Stomach (tissue), 9 donors: ENCODE data around the gene WWOX. TPM values are rescaled to one million over a fixed set of nuclear protein-coding genes. Genes with fewer than 3 reads are reported as not detected.

ENCODE experiments used
- DNase-seq, 2 donors: peaks; one replicate each; pipeline versions ENCODE4 v3.0.0 to v3.0.0-alpha.2; 2013 to 2019
- H3K27ac ChIP-seq, 5 donors: fragments of 200-600 bp in 4 of 5; sonication (generic) in 4 of 5; one replicate each; pipeline ENCODE4 v1.5.1; 2013 to 2019; ENCODE audit warnings: mild to moderate bottlenecking in 1 of 5, moderate library complexity in 1 of 5
- H3K27me3 ChIP-seq, 3 donors: fragments of 200-600 bp; sonication (generic); one replicate each; pipeline ENCODE4 v1.5.1; 2017 to 2019; ENCODE audit warnings: mixed run types in 1 of 3
- H3K36me3 ChIP-seq, 4 donors: fragments of 200-600 bp; sonication (generic); 1 replicate in 3 of 4; 2 replicates in 1 of 4; pipeline ENCODE4 v1.5.1; 2016 to 2019
- H3K4me1 ChIP-seq, 4 donors: fragments of 200-600 bp; sonication (generic); one replicate each; pipeline ENCODE4 v1.5.1; 2016 to 2019
- H3K4me3 ChIP-seq, 4 donors: fragments of 200-600 bp; sonication (generic) in 3 of 4; one replicate each; pipeline ENCODE4 v1.5.1; 2016 to 2019; ENCODE audit warnings: mild to moderate bottlenecking in 1 of 4
- H3K9me3 ChIP-seq, 4 donors: fragments of 200-600 bp; sonication (generic); one replicate each; pipeline ENCODE4 v1.5.1; 2016 to 2019
- CTCF ChIP-seq, 7 experiments: fragments of 450-650 bp in 4 of 7; fragments of 200-600 bp in 3 of 7; sonication (generic) in 3 of 7; IDR thresholded peaks; one replicate each; pipeline ENCODE4 v1.5.1; 2016 to 2019; ENCODE audit warnings: antibody characterized with exemption in 7 of 7, control low read depth in 2 of 7, mild to moderate bottlenecking in 1 of 7
- EP300 ChIP-seq: sonication (generic); formaldehyde crosslinking; IDR thresholded peaks from one replicate; pipeline ENCODE4 v1.6.1; 2017; ENCODE audit warnings: antibody characterized with exemption
- POLR2A ChIP-seq, 4 donors: fragments of 450-650 bp; IDR thresholded peaks; one replicate each; pipeline ENCODE4 v1.6.1; 2016; ENCODE audit warnings: antibody characterized with exemption in 4 of 4, control low read depth in 2 of 4, mild to moderate bottlenecking in 1 of 4, moderate library complexity in 1 of 4
- POLR2AphosphoS5 ChIP-seq, 3 donors: sonication (generic); formaldehyde crosslinking; IDR thresholded peaks; one replicate each; pipeline ENCODE4 v1.6.1; 2016; ENCODE audit warnings: antibody characterized with exemption in 3 of 3
- whole genome bisulfite sequencing, 5 donors: extraction: QIAGEN DNeasy Blood & Tissue Kit in 3 of 5; methylation state at CpG; one replicate each; pipeline versions ENCODE4 v1.1.5 to v1.1.7; 2013 to 2018; 5-methylcytosine and 5-hydroxymethylcytosine counted together
- intact Hi-C: fragments of 100-400 bp; cut with DNase I; formaldehyde crosslinking; loops from one replicate; pipeline ENCODE4 v1.15.1; 2023; ENCODE audit warnings: low total_unique reads
- polyA plus RNA-seq, 3 donors: library from polyadenylated mRNA; stranded (reverse); fragments of 200-250 nt; gene quantifications; one replicate each; pipeline ENCODE4 v1.2.3, GENCODE V29; 2013
- total RNA-seq, 5 donors: library from RNA; depleted of rRNA; stranded (reverse); fragments of >200 nt; gene quantifications; one replicate each; pipeline versions ENCODE4 v1.1.0 to v1.2.3, GENCODE V29; 2014 to 2016
- donor health status: healthy with polysubstance abuse.
- donor health status: Bipolar disorder and iron deficiency.
- donor health status: healthy.

The WWOX gene
- total and polyA plus RNA-seq, 8 donors: 7.7 to 129 (median 48.7) TPM

- 63 to 82% (median 75%) methylated on average over 5 of the region's 5 CpGs for WGBS, 5 donors
- no peak for TF ChIP-seq POLR2A (IDR thresholded peaks at IDR 0.05)
- no peak for TF ChIP-seq EP300
- TF ChIP-seq POLR2AphosphoS5 (IDR thresholded peaks at IDR 0.05): no peak
- no peak for TF ChIP-seq CTCF (IDR thresholded peaks at IDR 0.05)
- no peak for DNase-seq
- no peak overlapping the region for H3K4me3 ChIP-seq
- H3K27me3 ChIP-seq: no peaks in the 10 kb centered on the region
- no peaks in the 10 kb centered on the region for H3K9me3 ChIP-seq
- no peaks in the 10 kb centered on the region for H3K36me3 ChIP-seq
- H3K4me1 ChIP-seq: peaks cover 23 to 61% (median 45%) of the 10 kb centered on the region in 4 donors
- intact Hi-C loops: no loop called here
- H3K27ac ChIP-seq: no peak overlapping the region
These were observed 31.5 kb downstream of the WWOX start for GRCh38 chr16:78130950-78131349.

GRCh38 chr16:78133919-78134318 lies 34.5 kb downstream of the WWOX start:
- Histone ChIP-seq H3K36me3 (no peaks in the 10 kb centered on the region), H3K27ac (peak overlapping the region in 4 of 5 donors; percentile 42 to 64 (median 52)), H3K4me1 (peaks cover 20 to 41% (median 32%) of the 10 kb centered on the region in 4 donors), H3K4me3 (no peak overlapping the region), H3K9me3 (no peaks in the 10 kb centered on the region), H3K27me3 (no peaks in the 10 kb centered on the region)
- 28 to 63% (median 48%) methylated on average over 2 of the region's 2 CpGs for WGBS, 5 donors
- intact Hi-C loops: no loop called here
- peak in 2 of 3 donors; percentile 10 to 56 for TF ChIP-seq POLR2AphosphoS5 (IDR thresholded peaks at IDR 0.05)
- no peak for TF ChIP-seq CTCF (IDR thresholded peaks at IDR 0.05)
- peak in 1 of 2 donors; percentile 75 for DNase-seq

- peaks cover 16 to 35% (median 29%) of the 10 kb centered on the region in 4 donors for H3K4me1 ChIP-seq
- H3K36me3 ChIP-seq: no peaks in the 10 kb centered on the region
- peak in 1 of 2 donors; percentile 48 for DNase-seq
- 41 to 62% (median 53%) methylated on average over 7 of the region's 7 CpGs for WGBS, 5 donors
- no peak overlapping the region for H3K4me3 ChIP-seq
- intact Hi-C loops: no loop called here
- peak overlapping the region in 1 of 5 donors; percentile 17 for H3K27ac ChIP-seq
- no peaks in the 10 kb centered on the region for H3K27me3 ChIP-seq
- TF ChIP-seq CTCF (IDR thresholded peaks at IDR 0.05): no peak
- TF ChIP-seq EP300: no peak
- TF ChIP-seq POLR2A (IDR thresholded peaks at IDR 0.05): no peak
- TF ChIP-seq POLR2AphosphoS5 (IDR thresholded peaks at IDR 0.05): no peak
- H3K9me3 ChIP-seq: peaks cover 0 to 6% (median 0%) of the 10 kb centered on the region in 4 donors
These were observed 35.6 kb downstream of the WWOX start for GRCh38 chr16:78134944-78135619.

- Histone ChIP-seq H3K27me3 (no peaks in the 10 kb centered on the region), H3K9me3 (peaks cover 0 to 9% (median 0%) of the 10 kb centered on the region in 4 donors), H3K4me3 (no peak overlapping the region), H3K27ac (no peak overlapping the region), H3K4me1 (peaks cover 16 to 34% (median 26%) of the 10 kb centered on the region in 4 donors), H3K36me3 (no peaks in the 10 kb centered on the region)
- DNase-seq: no peak
- intact Hi-C loops: no loop called here
- TF ChIP-seq POLR2AphosphoS5 (IDR thresholded peaks at IDR 0.05) (no peak), EP300 (no peak), CTCF (IDR thresholded peaks at IDR 0.05) (no peak), POLR2A (IDR thresholded peaks at IDR 0.05) (no peak)
- WGBS, 5 donors: 96 to 98% (median 97%) methylated on average over 11 of the region's 11 CpGs
These were observed 37.7 kb downstream of the WWOX start for GRCh38 chr16:78137179-78137578.
